GM04504 (cell line): ENCODE data around the gene CAMK2N2.

Source experiments
- DNase-seq: peaks from one replicate; pipeline ENCODE4 v3.0.0-alpha.2; 2012; ENCODE audit warnings: low read depth

CAMK2N2 gene

GRCh38 chr3:184211718-184212117 is 49.6 kb downstream of the CAMK2N2 start:
- no peak for DNase-seq

GRCh38 chr3:184211297-184211696 is 50.1 kb downstream of the CAMK2N2 start:
- no peak for DNase-seq
